ENCODE data around the gene CSRNP2.
A peak's percentile ranks its signal among the peaks of the same experiment; 100 is the strongest.
"Not testable (repeated sequence)": the region's sequence is repeated elsewhere in the genome, so short reads cannot be mapped to it uniquely, and the experiment has no call there.

CSRNP2 gene

DNA sequence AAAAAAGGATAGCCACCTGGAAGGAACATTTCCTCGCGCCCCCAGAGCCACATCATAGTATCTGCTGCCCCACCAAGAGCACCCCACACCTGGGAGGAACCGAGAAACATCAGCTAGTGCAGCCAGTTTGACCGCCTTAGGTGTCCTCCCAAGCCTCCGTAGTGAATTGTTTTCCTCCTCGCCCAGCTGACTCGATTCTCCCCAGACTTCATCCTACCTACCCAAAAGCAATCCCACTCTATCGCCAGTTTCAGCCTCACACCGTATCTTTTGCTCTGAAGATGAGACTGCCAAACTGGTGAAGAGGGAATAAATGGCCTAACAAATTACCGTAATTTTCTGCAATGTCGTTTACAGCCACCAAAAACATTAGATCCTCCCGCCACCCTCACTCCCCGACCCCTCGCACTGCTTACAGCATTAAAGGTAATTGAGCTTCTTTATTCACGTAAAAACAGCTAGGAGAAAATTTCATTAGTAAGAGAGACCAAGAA lies 56.0 kb downstream of the CSRNP2 start:
- DNase-seq (ENCODE audit: low spot score): no peak

GRCh38 chr12:51025836-51026638 lies 57.4 kb downstream of the CSRNP2 start, which contains the start of gene SLC11A2:
Gene SLC11A2, minus strand, starts transcription at chr12:51026384. Its CDS starts 15,656 bp downstream, at chr12:51010728.
- peak; percentile 91 for DNase-seq (ENCODE audit: low spot score)

- no peak for DNase-seq (ENCODE audit: low spot score)
These were observed 58.0 kb downstream of the CSRNP2 start for GRCh38 chr12:51025338-51025835.

DNA sequence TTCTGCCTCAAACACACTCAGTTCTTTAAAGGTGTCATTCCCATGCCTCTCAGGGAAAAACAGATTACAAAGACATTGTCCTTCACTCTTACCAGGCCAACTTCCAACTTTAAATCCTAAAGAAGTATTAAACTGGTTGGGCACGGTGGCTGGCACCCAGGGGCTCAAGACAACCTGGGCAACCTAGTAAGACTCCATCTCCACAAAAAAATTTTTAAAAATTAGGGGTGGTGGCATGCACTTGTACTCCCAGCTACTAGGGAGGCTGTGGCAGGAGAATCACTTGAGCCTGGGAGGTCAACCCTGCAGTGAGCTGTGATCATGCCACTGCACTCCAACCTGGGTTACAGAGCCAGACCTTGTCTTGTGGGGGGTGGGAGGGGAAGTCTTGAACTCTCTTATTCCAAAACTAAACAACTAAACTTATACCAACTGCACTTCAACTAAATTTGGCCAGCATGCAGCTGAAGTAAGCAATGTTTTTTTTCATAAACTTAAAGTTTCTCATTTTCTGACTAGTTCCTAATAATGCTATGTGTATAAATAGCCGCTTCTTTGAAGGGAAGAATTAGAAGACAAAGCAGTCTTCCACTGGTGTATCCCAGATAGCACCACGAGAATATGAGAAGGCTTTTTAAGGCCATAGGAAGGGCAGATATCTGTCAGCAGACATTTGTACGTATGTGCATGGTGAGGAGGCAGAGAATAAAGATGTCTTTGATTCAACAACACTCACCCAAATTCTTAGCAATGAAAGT lies 59.6 kb downstream of the CSRNP2 start:
- DNase-seq (ENCODE audit: low spot score): no peak

GRCh38 chr12:51021694-51022093 lies 61.7 kb downstream of the CSRNP2 start:
- DNase-seq (ENCODE audit: low spot score): no peak

DNA sequence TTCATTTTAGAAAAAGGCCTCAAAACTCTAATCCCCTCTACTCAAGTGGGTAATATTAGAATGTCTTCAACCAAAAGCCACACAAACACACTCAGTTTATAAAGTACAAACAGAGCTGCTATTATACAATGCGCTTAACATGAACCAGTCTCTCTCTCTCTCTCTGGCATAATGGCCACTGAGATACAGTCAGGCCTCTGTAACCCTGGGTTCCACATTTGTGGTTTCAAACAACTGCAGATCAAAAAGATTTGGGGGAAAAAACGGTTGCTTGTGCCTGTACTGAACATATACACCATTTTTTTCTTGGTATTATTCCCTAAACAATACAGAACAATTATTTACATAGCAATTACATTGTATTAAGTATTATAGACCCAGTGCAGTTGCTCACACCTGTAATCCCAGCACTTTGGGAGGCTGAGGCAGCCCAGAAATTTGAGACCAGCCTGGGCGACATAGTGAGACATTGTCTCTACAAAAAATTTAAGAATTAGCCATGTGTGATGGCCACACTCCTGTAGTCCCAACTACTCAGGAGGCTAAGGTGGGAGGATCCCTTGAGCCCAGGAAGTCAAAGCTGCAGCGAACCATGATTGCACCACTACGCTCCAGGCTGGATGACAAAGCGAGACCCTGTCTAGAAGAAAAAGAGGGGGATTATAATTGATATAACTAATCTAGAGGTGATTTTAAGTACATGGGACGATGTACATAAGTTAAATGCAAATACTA lies 62.8 kb downstream of the CSRNP2 start:
- no peak for DNase-seq (ENCODE audit: low spot score)

DNA sequence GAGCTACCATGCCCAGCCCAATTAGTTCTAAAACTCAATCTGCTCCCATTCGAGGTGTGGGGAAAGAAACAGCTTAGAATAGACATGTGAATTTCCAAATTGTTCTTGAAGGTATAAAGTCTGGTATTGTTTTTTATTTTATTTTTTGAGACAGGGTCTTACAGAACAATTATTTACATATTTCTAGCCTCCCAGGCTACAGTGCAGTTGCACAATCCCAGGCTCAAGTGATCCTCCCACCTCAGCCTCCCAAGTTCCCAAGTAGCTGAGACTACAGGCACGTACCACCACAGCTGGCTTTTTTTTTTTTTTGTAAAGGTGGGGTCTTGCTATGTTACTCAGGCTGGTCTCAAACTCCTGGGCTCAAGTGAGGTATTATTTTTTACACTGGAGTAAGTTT lies 63.5 kb downstream of the CSRNP2 start:
- DNase-seq (ENCODE audit: low spot score): no peak

- DNase-seq (ENCODE audit: low spot score): no peak
These were observed 64.4 kb downstream of the CSRNP2 start for GRCh38 chr12:51018956-51019355.

DNA sequence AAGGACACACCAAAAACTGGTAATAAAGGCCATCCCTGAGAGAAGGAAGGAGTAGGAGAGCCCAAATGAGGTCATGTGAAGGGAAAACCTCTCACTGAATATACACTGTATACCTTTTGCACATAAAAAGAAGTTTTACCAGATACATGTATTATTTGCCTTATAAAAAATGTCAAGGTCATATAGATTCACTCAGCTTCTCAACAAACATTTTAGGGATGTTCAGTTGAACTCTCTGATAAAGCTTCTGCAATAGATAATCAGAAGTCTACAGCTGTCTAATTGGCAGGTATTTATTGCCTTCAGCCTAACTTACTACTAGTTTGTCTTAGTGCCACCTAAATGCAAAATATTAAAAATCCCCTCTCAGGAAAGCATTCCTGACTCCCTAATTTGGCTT lies 65.9 kb downstream of the CSRNP2 start:
- no peak for DNase-seq (ENCODE audit: low spot score)

DNA sequence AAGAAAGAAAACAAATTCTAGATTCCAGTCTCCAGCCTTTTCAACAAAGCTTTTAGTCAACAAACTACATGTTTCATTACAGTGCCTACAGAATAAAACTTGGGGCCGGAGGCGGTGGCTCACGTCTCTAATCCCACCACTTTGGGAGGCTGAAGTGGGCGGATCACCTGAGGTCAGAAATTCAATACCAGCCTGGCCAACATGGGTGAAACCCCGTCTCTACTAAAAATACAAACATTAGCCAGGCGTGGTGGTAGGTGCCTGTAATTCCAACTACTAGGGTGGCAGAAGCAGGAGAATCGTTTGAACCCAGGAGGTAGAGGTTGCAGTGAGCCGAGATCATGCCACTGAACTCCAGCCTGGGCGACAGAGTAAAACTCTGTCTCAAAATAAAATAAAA lies 68.9 kb downstream of the CSRNP2 start:
- DNase-seq (ENCODE audit: low spot score): not testable (repeated sequence)

- no peak for DNase-seq (ENCODE audit: low spot score)
These were observed 70.0 kb downstream of the CSRNP2 start for GRCh38 chr12:51013441-51013840.

GRCh38 chr12:51012570-51013236 lies 70.7 kb downstream of the CSRNP2 start:
- no peak for DNase-seq (ENCODE audit: low spot score)

GRCh38 chr12:51011955-51012354 lies 71.4 kb downstream of the CSRNP2 start:
- no peak for DNase-seq (ENCODE audit: low spot score)

All from CD4-positive, alpha-beta T cell treated with Interleukin-6 at 100 ng/mL for 8 hours (primary cell).